GM13977 (cell line): Measurements from ENCODE around the gene RASSF5.

Source experiments
- DNase-seq: peaks from one replicate; pipeline ENCODE4 v3.0.0; 2012; ENCODE audit warnings: low spot score
- in situ Hi-C: fragments of 300-500 bp; cut with MboI; formaldehyde crosslinking; loops from one replicate; pipeline ENCODE4 v1.12.0; 2022; ENCODE audit warnings: low sequenced_read_pairs, low pct_unique_long_range_greater_than_20kb, mixed read lengths, inconsistent platforms; ENCODE audit not compliant: unreplicated experiment
- TF ChIP-seq, protein P1 (sequence below): IDR thresholded peaks from 2 replicates; pipeline ENCODE4 v1.5.1; 2012; ENCODE audit warnings: mild to moderate bottlenecking, control low read depth; ENCODE audit not compliant: insufficient read depth; ENCODE audit errors: extremely low read depth, missing control alignments

Gene RASSF5

DNA sequence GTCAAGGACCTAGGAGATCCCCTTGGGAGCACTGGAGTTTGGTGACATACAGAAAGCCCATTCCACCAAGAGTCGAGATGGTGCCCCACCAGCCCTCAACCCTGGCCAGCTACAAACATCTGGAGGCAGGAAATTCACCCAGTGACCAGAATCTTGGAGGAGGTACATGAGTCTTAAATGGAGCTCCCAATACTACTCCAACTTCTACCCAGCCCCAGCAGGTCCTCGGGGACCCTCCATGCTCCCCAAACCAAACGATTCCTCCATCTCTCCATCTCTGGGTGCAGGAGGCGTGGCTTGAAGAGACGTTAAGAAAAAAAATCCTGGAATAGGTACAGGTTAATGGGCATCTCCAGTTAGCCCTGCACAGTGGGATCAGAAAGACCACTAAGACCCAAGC lies 5.5 kb upstream of the RASSF5 start:
- no peak for DNase-seq
- TF ChIP-seq, protein P1, sequence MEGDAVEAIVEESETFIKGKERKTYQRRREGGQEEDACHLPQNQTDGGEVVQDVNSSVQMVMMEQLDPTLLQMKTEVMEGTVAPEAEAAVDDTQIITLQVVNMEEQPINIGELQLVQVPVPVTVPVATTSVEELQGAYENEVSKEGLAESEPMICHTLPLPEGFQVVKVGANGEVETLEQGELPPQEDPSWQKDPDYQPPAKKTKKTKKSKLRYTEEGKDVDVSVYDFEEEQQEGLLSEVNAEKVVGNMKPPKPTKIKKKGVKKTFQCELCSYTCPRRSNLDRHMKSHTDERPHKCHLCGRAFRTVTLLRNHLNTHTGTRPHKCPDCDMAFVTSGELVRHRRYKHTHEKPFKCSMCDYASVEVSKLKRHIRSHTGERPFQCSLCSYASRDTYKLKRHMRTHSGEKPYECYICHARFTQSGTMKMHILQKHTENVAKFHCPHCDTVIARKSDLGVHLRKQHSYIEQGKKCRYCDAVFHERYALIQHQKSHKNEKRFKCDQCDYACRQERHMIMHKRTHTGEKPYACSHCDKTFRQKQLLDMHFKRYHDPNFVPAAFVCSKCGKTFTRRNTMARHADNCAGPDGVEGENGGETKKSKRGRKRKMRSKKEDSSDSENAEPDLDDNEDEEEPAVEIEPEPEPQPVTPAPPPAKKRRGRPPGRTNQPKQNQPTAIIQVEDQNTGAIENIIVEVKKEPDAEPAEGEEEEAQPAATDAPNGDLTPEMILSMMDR, result no peak
- in situ Hi-C loops, result no loop called here

DNA sequence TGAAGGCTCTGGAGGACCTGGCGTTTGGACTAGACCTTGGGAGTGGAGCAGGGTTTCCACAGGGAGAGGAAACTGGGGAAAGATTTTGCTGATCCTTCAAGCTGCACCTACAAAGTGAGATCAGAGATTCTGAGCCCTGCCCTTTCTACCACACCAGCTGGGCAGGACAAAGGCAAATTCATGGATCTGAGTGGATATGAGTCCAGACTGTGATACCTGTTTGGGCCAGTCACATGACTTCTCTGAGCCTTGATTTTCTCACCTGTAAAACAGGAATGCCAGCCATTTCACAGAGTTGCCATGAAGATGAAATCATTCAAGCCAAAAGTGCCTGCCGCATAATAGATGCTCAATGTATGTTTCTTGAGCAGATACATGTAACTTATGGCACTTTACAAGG lies 4.9 kb upstream of the RASSF5 start:
- in situ Hi-C loops, result no loop called here

DNA sequence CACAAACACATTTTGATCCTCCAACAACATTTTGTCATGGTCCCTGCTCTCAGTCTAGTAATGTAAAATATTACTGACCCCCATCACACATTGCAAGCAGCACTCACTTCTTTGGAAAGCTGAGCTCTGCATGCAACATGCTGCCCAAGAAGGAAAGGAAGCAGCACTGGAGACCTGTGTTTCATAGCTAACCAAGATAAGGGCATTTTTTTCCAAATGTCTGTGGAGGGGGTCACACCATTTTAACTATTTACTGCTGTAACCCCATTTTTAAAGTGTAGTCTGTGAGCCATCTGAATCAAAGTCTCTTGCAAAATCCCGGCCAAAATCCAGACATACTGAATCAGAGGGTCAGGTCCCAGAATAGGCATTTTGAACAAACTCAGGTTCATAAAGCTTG lies 4.5 kb upstream of the RASSF5 start:
- in situ Hi-C loops, result no loop called here
- no peak for DNase-seq
- TF ChIP-seq, protein P1, result no peak

More for the DNA sequence above, 4.9 kb upstream of the RASSF5 start:
- DNase-seq, result no peak
- TF ChIP-seq, protein P1, result no peak

DNA sequence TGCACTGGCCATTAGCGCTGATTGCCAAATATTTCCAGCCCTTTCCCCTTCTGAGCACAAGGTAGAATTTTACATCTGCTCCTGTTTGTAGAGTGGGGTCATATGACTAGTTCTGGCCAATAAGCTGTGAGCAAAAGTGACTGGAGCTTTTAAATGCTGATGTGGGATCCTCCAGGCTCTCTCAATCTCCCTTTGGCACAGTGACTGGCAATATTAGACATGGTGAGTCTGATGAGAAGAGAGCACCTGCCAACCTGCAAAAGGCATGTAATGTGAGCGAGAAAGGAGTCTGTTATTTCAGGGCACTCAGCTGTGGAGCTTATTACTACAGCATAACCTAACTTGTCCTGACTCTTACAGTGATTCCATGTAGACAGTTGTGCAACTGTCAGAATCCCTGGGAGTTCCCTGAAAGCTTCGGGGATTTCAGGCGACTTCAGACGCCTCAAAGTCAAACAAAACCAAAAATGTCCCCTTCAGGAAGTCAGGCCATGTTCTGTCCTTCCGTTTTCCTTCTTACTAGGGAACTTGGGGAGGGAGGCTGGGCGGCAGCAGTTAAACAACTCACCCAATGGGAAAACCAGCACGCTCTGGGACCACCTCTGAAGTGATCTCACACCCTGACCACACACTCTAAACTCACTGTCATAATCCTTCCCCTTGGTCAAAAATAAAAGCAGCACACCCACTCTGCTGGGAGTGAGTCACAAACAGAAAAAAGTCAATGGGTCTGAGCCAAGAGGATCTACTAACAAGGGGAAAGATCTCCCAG lies 3.6 kb upstream of the RASSF5 start:
- DNase-seq, result peak; percentile 80
- TF ChIP-seq, protein P1, result no peak
- in situ Hi-C loops, result no loop called here

DNA sequence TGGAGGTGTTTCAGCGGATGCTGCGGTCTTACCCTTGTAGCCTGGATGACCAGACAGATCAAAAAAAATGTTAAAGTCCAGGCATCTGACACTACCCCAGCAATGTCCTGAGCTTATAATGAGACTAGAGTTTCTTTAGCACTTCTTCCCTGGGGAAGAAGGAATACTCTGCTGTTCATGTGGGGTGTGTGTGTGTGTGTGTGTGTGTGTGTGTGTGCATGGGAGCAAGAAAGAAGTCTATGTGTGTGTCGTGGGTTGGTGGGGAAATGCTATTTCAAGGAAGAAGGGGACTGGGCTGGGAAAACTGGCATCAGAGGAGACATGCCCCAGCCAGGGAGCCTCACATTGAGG lies 3.0 kb upstream of the RASSF5 start:
- in situ Hi-C loops, result no loop called here
- TF ChIP-seq, protein P1, result no peak
- DNase-seq, result no peak

DNA sequence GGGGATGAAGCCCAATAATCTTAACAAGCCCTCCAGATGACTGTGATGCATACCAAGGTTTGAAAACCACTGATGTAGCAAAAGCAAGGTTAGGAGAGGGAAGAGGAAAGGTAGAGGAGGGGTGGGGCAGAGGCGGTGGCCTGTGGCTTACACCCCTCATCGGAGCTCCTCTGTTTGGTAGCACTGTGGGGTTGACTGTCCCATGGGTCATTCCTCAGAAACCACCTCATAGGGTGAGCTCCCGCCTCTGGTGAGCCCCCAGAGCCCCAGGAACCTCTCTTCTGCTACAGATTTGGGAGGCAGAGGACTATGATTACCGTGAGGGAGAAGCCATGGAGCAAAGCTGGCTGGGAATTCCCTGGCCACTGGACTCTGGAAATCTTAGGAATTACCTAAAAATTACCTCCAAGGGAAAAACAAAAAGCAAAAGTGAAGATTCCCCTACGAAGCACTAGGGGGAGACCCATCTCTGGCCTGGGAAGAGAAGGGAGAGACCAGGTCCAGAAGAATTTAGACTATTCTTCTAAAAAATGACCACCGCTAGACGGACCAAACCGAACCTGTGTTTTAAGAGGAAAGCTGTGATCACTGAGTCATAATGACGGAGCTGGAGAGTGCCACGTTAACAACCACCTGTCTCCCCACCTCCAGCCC lies 1.5 kb upstream of the RASSF5 start:
- peak; percentile 31 for DNase-seq
- in situ Hi-C loops, result no loop called here
- TF ChIP-seq, protein P1, result peak; percentile 40
